Liver (tissue), 9 donors: ENCODE data around the gene TMUB1. TPM values are rescaled to one million over a fixed set of nuclear protein-coding genes. Genes with fewer than 3 reads are reported as not detected.

Source experiments
- DNase-seq: peaks from one replicate; pipeline ENCODE4 v3.0.0-alpha.2; 2017; ENCODE audit warnings: low spot score
- H3K27ac ChIP-seq, 2 donors: one replicate each; pipeline ENCODE4 v1.7.0; 2013; ENCODE audit warnings: inconsistent platforms in 2 of 2, low read length in 2 of 2, control low read depth in 1 of 2, low read depth in 1 of 2, mild to moderate bottlenecking in 1 of 2
- H3K27me3 ChIP-seq, 4 donors: one replicate each; pipeline versions ENCODE4 v1.6.1 to v1.7.0; 2013; ENCODE audit warnings: low read length in 3 of 4, inconsistent platforms in 1 of 4, mild to moderate bottlenecking in 1 of 4, moderate library complexity in 1 of 4; ENCODE audit not compliant: control insufficient read depth in 4 of 4, insufficient read depth in 4 of 4
- H3K36me3 ChIP-seq, 4 donors: one replicate each; pipeline versions ENCODE4 v1.6.1 to v1.7.0; 2013; ENCODE audit warnings: low read length in 3 of 4, mild to moderate bottlenecking in 3 of 4, low read depth in 1 of 4, moderate library complexity in 1 of 4; ENCODE audit not compliant: control insufficient read depth in 4 of 4, insufficient read depth in 3 of 4
- H3K4me1 ChIP-seq, 4 donors: one replicate each; pipeline versions ENCODE4 v1.6.1 to v1.7.0; 2013; ENCODE audit warnings: low read length in 3 of 4, mild to moderate bottlenecking in 3 of 4, moderate library complexity in 1 of 4; ENCODE audit not compliant: control insufficient read depth in 4 of 4, insufficient read depth in 4 of 4
- H3K4me3 ChIP-seq, 3 donors: one replicate each; pipeline versions ENCODE4 v1.6.1 to v1.7.0; 2013; ENCODE audit warnings: low read length in 3 of 3, control low read depth in 1 of 3, low read depth in 1 of 3, mild to moderate bottlenecking in 1 of 3
- H3K9ac ChIP-seq, 2 donors: one replicate each; pipeline ENCODE4 v1.7.0; 2013; ENCODE audit warnings: low read length in 2 of 2, mild to moderate bottlenecking in 2 of 2, moderate library complexity in 2 of 2, control low read depth in 1 of 2, low read depth in 1 of 2
- H3K9me3 ChIP-seq, 4 donors: one replicate each; pipeline versions ENCODE4 v1.6.1 to v1.7.0; 2013; ENCODE audit warnings: low read length in 3 of 4; ENCODE audit not compliant: control insufficient read depth in 4 of 4
- ATF3 ChIP-seq: IDR thresholded peaks from 2 replicates; pipeline ENCODE4 v1.6.1; 2016; ENCODE audit warnings: antibody characterized with exemption
- EGR1 ChIP-seq, 2 donors: IDR thresholded peaks; 2 replicates each; pipeline ENCODE4 v1.6.1; 2016 to 2018; ENCODE audit warnings: antibody characterized with exemption in 2 of 2, low read depth in 2 of 2
- FOXA1 ChIP-seq: IDR thresholded peaks from 2 replicates; pipeline ENCODE4 v1.6.1; 2016; ENCODE audit warnings: antibody characterized with exemption
- FOXA2 ChIP-seq: IDR thresholded peaks from 2 replicates; pipeline ENCODE4 v1.6.1; 2016; ENCODE audit warnings: antibody characterized with exemption
- GABPA ChIP-seq, 2 donors: IDR thresholded peaks in 1 of 2; conservative IDR thresholded peaks in 1 of 2; 2 replicates each; pipeline ENCODE4 v1.6.1; 2016; ENCODE audit warnings: antibody characterized with exemption in 2 of 2, mild to moderate bottlenecking in 1 of 2, moderate library complexity in 1 of 2
- HNF4A ChIP-seq, 2 donors: conservative IDR thresholded peaks; 2 replicates each; pipeline ENCODE4 v1.6.1; 2016; ENCODE audit warnings: antibody characterized with exemption in 2 of 2, mild to moderate bottlenecking in 2 of 2
- JUND ChIP-seq, 2 donors: IDR thresholded peaks; 2 replicates each; pipeline ENCODE4 v1.6.1; 2016; ENCODE audit warnings: antibody characterized with exemption in 2 of 2
- NR2F2 ChIP-seq: IDR thresholded peaks from 2 replicates; pipeline ENCODE4 v1.6.1; 2016; ENCODE audit warnings: antibody characterized with exemption
- RAD21 ChIP-seq, 2 donors: IDR thresholded peaks; 2 replicates each; pipeline ENCODE4 v1.6.1; 2016; ENCODE audit warnings: antibody characterized with exemption in 2 of 2, mild to moderate bottlenecking in 2 of 2
- RXRA ChIP-seq, 2 donors: IDR thresholded peaks; 2 replicates each; pipeline ENCODE4 v1.6.1; 2017 to 2018; ENCODE audit warnings: antibody characterized with exemption in 2 of 2, mild to moderate bottlenecking in 1 of 2
- SP1 ChIP-seq: IDR thresholded peaks from 2 replicates; pipeline ENCODE4 v1.6.1; 2018; ENCODE audit warnings: antibody characterized with exemption, mild to moderate bottlenecking
- TAF1 ChIP-seq: conservative IDR thresholded peaks from 2 replicates; pipeline ENCODE4 v1.6.1; 2016; ENCODE audit warnings: antibody characterized with exemption, mild to moderate bottlenecking
- YY1 ChIP-seq: IDR thresholded peaks from 2 replicates; pipeline ENCODE4 v1.6.1; 2016; ENCODE audit warnings: antibody characterized with exemption, mild to moderate bottlenecking
- WGBS: extraction: QIAGEN DNeasy Blood & Tissue Kit; methylation state at CpG from one replicate; pipeline ENCODE4 v1.1.7; 2013; 5-methylcytosine and 5-hydroxymethylcytosine counted together
- polyA plus RNA-seq, 2 donors: library from polyadenylated mRNA; stranded (reverse) in 1 of 2; unstranded in 1 of 2; fragments of 200-250 nt in 1 of 2; fragments of >200 nt in 1 of 2; fragmentation: Nextera tagmentation in 1 of 2; extraction: Ambion mirVana in 1 of 2; gene quantifications; one replicate each; pipeline versions ENCODE4 v1.2.1 to v1.2.3, GENCODE V29; 2013 to 2015
- total RNA-seq, 2 donors: library from RNA; depleted of rRNA; stranded (reverse); fragments of >200 nt; gene quantifications; one replicate each; pipeline ENCODE4 v1.2.3, GENCODE V29; 2014
- TF ChIP-seq, protein P1 (sequence below): fragments of 150-350 bp; IDR thresholded peaks from 2 replicates; pipeline ENCODE4 v1.5.1; 2017; ENCODE audit warnings: improper control_type of control experiment, low read depth, low read length; ENCODE audit not compliant: missing input control
- TF ChIP-seq, protein P2 (sequence below): IDR thresholded peaks from 2 replicates; pipeline ENCODE4 v1.6.1; 2016; ENCODE audit warnings: antibody characterized with exemption, mild to moderate bottlenecking
- TF ChIP-seq, protein P3 (sequence below): IDR thresholded peaks from 2 replicates; pipeline ENCODE4 v1.6.1; 2016; ENCODE audit warnings: antibody characterized with exemption
- TF ChIP-seq, protein P4 (sequence below): IDR thresholded peaks from 2 replicates; pipeline ENCODE4 v1.6.1; 2016; ENCODE audit warnings: antibody characterized with exemption
- donor health status: healthy.
- donor health status: healthy.
- donor health status: healthy.
- donor health status: healthy.
- donor health status: healthy.

TMUB1 gene
- total and polyA plus RNA-seq, 4 donors: 15.1 to 51.7 (median 30.5) TPM

DNA sequence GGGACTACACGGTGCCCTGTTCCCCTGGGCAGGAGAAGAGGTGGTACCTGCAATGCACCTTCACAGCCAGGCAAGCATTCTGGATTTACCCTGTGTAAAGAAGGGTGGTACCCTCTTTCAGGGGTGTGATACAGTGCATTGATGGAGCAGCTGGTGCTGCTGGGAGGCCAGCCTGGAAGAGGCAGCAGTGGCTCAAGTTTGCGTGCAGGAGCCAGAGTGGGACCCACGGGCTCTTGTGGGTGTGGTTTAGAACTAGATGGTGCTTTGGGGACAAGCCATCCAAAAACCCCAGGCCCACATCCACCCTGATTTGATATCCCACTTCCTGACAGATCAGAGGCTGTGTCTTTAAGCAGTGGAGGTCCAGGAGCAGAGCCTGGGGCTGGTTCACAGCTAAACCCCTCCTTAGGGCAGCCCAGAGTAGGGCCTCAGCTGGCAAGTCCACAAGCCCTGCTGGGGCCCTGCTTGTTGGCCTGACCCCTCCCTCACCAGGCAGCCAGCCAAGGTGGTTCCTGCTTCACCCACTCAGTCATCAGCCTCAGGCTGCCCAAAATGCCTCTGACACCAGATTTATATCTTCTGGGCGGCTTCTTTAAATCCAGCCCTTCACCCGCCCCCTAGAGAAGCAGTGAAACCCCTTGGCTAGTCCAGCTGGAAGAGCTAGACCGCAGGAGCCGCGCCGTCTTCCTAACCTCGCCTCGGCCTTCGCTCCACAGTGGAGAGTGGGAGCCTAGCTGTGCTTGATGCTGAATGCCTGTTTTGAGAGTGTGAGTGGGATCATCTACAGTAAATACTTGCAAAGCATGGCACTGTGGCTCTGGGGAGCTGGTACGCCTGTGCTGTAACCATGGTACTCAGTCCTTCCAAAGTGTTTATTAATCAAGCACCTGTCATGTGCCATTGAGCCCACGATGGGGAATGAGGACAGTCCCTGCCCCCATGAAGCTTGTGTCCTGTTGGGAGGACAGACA is 36.4 kb downstream of the TMUB1 start:
- H3K36me3 ChIP-seq: peaks cover 0 to 12% (median 0%) of the 10 kb centered on the region in 4 donors
- peaks cover 0 to 2% (median 0%) of the 10 kb centered on the region in 4 donors for H3K4me1 ChIP-seq
- no peak overlapping the region for H3K9ac ChIP-seq
- H3K27me3 ChIP-seq: no peaks in the 10 kb centered on the region
- H3K4me3 ChIP-seq: no peak overlapping the region
- DNase-seq: no peak
- no peak overlapping the region for H3K27ac ChIP-seq
- H3K9me3 ChIP-seq: no peaks in the 10 kb centered on the region
- TF ChIP-seq EGR1 (IDR thresholded peaks at IDR 0.05; ENCODE audit: low read depth in 2 of 2) (no peak), SP1 (no peak), NR2F2 (no peak), FOXA1 (no peak), ATF3 (no peak), JUND (IDR thresholded peaks at IDR 0.05) (no peak), GABPA (IDR thresholded peaks at IDR 0.05 in 1 of 2, conservative IDR thresholded peaks at IDR 0.05 in 1 of 2) (no peak)
- TF ChIP-seq, protein P1, sequence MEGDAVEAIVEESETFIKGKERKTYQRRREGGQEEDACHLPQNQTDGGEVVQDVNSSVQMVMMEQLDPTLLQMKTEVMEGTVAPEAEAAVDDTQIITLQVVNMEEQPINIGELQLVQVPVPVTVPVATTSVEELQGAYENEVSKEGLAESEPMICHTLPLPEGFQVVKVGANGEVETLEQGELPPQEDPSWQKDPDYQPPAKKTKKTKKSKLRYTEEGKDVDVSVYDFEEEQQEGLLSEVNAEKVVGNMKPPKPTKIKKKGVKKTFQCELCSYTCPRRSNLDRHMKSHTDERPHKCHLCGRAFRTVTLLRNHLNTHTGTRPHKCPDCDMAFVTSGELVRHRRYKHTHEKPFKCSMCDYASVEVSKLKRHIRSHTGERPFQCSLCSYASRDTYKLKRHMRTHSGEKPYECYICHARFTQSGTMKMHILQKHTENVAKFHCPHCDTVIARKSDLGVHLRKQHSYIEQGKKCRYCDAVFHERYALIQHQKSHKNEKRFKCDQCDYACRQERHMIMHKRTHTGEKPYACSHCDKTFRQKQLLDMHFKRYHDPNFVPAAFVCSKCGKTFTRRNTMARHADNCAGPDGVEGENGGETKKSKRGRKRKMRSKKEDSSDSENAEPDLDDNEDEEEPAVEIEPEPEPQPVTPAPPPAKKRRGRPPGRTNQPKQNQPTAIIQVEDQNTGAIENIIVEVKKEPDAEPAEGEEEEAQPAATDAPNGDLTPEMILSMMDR: no peak
- TF ChIP-seq, protein P2, sequence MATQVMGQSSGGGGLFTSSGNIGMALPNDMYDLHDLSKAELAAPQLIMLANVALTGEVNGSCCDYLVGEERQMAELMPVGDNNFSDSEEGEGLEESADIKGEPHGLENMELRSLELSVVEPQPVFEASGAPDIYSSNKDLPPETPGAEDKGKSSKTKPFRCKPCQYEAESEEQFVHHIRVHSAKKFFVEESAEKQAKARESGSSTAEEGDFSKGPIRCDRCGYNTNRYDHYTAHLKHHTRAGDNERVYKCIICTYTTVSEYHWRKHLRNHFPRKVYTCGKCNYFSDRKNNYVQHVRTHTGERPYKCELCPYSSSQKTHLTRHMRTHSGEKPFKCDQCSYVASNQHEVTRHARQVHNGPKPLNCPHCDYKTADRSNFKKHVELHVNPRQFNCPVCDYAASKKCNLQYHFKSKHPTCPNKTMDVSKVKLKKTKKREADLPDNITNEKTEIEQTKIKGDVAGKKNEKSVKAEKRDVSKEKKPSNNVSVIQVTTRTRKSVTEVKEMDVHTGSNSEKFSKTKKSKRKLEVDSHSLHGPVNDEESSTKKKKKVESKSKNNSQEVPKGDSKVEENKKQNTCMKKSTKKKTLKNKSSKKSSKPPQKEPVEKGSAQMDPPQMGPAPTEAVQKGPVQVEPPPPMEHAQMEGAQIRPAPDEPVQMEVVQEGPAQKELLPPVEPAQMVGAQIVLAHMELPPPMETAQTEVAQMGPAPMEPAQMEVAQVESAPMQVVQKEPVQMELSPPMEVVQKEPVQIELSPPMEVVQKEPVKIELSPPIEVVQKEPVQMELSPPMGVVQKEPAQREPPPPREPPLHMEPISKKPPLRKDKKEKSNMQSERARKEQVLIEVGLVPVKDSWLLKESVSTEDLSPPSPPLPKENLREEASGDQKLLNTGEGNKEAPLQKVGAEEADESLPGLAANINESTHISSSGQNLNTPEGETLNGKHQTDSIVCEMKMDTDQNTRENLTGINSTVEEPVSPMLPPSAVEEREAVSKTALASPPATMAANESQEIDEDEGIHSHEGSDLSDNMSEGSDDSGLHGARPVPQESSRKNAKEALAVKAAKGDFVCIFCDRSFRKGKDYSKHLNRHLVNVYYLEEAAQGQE: no peak
- 78% methylated on average over 14 of the region's 14 CpGs for WGBS

DNA sequence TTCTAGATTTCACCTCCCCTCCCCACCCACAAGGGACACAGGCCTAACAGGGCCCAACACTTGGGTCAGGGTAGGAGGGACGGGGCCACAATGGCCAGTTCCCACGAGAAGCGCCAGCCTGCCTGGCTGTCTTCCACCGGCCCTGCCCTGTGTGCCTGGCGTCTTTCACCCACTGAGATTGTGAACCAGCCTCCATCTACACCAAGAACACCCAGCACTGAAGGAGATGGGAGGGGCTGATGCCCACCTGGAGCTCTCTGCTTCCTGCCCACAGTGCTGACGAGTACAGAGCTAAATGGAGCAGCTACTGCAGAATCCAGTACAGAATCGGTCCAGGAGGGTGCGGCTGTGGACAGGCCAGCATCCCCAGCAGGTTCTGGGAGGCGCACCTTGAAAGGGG is 37.3 kb downstream of the TMUB1 start:
- peaks cover 0 to 2% (median 0%) of the 10 kb centered on the region in 4 donors for H3K4me1 ChIP-seq
- H3K27ac ChIP-seq: no peak overlapping the region
- peaks cover 0 to 13% (median 0%) of the 10 kb centered on the region in 4 donors for H3K36me3 ChIP-seq
- no peak overlapping the region for H3K4me3 ChIP-seq
- WGBS: 90% methylated on average over 9 of the region's 9 CpGs
- no peak overlapping the region for H3K9ac ChIP-seq
- no peak for DNase-seq
- no peaks in the 10 kb centered on the region for H3K27me3 ChIP-seq
- H3K9me3 ChIP-seq: no peaks in the 10 kb centered on the region
- TF ChIP-seq HNF4A (conservative IDR thresholded peaks at IDR 0.05) (no peak), JUND (IDR thresholded peaks at IDR 0.05) (no peak), SP1 (no peak), FOXA1 (no peak), RXRA (IDR thresholded peaks at IDR 0.05) (no peak), GABPA (IDR thresholded peaks at IDR 0.05 in 1 of 2, conservative IDR thresholded peaks at IDR 0.05 in 1 of 2) (no peak), TAF1 (no peak), ATF3 (no peak), FOXA2 (no peak), YY1 (no peak), EGR1 (IDR thresholded peaks at IDR 0.05; ENCODE audit: low read depth in 2 of 2) (no peak), NR2F2 (no peak), RAD21 (IDR thresholded peaks at IDR 0.05) (no peak)
- TF ChIP-seq, protein P3, sequence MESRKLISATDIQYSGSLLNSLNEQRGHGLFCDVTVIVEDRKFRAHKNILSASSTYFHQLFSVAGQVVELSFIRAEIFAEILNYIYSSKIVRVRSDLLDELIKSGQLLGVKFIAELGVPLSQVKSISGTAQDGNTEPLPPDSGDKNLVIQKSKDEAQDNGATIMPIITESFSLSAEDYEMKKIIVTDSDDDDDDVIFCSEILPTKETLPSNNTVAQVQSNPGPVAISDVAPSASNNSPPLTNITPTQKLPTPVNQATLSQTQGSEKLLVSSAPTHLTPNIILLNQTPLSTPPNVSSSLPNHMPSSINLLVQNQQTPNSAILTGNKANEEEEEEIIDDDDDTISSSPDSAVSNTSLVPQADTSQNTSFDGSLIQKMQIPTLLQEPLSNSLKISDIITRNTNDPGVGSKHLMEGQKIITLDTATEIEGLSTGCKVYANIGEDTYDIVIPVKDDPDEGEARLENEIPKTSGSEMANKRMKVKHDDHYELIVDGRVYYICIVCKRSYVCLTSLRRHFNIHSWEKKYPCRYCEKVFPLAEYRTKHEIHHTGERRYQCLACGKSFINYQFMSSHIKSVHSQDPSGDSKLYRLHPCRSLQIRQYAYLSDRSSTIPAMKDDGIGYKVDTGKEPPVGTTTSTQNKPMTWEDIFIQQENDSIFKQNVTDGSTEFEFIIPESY: no peak
- TF ChIP-seq, protein P4, sequence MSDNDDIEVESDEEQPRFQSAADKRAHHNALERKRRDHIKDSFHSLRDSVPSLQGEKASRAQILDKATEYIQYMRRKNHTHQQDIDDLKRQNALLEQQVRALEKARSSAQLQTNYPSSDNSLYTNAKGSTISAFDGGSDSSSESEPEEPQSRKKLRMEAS: no peak
- TF ChIP-seq, protein P2: no peak
